NCI-H526 (cell line): Measurements from ENCODE around the gene SAP130.

Experiments
- DNase-seq, 2 experiments: peaks; one replicate each; lab custom pipeline; 2025; lab: John Stamatoyannopoulos, UW

SAP130 gene

DNA sequence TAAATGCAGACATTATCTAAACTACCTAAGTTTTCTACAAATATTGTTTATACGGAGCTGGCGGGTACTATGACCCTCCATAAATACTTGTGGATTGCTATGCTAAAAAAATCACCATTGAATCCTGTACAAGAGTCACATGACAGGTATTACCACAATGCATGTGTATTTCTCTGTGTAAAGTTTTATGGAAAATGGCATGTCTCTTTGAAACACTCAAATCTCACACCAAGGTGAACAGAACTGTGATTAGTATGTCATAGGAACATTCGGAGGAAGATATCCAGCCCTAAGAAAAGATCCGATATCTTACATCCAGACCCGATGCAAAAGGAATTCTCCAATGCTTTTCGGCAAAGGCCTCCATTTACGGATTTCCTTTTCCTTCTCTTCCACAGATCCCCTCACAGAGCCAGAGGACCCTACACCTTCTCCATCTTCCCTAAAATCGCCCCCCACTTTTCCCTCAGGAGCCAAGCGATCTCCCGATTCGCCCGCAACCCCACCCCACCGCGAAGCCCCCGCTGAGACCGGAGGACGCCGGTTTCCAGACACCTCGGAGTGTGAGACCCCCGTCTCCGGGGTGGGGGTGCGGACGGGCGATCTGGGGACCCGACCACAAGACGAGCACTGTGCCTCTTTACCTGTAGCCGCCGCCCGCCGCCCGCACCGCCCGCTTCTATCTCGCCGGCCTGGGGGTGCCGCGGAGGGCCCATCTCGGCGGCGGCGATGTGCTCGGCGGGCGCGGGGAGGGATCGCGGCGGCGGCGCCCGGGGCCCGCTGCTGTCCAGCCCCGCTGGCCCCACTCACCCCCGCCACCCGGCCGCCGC lies 1.2 kb downstream of the SAP130 start:
- DNase-seq, result no peak

DNA sequence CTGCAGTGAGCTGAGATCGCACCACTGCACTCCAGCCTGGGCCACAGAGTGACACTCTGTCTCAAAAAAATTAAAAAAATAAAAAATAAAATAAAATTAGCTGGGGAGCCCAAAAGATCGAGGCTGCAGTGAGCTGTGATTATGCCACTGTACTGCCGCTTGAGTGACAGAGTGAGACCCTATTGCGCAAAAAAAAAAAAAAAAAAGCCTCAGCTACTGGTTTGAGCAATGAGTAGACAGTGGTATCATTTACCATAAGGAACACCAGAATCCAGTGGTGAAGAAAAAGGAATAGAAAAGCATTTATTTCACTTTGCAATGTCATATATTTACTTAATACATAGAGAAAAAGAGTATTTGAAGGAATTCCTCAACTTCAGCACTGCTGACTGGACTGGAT lies 3.0 kb downstream of the SAP130 start:
- DNase-seq, result no peak

DNA sequence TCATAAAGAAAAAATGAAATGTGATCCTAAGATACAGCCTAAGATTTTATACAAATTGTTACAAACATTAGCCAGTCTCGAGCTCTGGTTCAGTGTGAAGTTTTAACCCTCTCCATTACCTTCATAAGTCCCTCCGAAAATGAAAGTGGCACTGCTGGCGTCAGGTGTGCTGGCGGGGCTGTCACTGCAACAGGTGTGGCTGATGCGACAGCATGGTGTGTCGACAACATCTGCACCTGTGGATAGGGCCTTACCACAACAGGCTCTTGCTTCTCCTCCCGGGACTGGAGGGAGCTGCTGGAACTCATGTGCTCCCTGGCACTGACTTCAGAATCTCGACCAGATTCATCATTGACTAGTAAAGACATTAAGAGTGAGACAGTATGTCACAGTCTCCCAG lies 10.3 kb downstream of the SAP130 start:
- no peak for DNase-seq

DNA sequence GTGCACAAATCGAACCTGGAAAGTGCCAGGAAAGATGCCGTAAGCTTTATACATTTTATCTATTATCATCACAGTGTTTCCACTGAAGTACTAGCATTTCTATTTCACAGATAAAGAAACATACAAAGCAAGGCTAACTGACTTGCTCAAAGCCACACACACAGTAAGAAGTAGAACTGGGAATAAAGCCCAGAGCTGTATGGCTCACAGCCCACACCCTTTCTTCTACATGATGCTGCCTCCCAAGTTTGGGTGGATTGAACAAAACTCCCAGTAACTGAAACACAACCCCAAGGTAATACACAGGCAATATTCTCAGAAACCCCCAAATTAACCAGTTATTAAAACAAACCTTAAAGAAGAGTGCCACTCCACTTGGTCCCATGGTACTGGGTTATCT lies 11.2 kb downstream of the SAP130 start:
- no peak for DNase-seq

DNA sequence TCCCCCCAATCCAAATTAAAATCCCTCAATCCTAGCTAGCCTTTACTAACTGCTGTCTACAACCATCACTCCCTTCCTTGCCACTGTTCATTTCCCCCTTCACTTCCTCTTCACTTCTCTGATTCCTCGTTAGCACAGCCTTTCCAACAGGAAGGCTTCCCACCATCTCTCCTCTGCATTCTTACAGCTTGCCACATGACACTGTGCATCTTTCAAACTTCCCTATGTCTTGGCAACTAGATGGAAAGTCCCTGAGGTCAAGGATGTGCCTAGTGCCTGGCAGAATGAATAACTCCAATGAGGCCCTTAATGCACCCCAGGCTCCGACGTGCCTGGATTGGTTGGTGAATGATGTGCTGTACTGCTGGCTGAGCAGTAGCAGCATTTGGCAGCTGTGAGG lies 15.2 kb downstream of the SAP130 start:
- DNase-seq, result no peak

DNA sequence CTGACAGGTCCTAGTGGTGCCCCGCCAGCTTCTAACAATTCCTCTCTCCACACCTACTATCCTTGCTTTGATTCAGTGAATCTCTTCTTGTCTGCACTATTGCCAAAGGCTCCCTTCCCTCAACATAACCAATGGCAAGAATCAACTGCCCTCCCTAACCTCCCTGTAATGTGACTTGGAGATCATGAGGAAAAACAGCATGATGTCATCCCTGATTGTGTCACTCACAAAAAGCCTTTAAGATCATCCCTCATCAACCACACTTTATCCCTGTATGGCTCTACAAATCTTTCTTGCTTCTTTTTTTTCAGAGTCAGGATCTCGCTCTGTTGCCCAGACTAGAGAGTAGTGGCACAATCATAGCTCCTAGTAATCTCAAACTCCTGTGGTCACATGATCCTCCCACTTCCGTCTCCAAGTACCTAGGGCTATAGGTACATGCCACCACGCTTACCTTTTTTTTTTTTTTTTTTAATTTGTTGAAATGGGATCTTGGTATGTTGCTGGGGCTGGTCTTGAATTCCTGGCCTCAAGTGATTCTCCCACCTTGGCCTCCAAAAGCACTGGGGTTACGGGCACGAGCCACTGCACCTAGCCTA lies 19.7 kb downstream of the SAP130 start:
- no peak for DNase-seq

DNA sequence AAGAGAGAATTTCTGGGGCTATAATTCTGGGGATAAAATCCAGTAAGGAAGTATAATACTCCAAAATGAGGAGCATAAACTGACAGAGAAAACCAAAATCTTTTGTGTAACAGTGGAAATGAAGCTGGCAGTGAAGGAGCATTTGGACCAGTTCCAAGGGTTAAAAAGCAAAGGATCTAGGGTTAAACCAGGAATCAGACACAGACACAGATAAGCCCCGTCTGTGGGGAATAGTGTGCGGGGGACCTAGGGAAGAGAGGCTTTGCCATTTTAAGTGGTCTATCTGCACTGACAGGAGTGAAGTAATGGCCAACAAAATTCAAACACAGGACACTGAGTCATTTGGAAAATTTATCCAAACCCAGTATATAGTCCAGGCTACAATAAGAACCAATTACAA lies 23.4 kb downstream of the SAP130 start:
- DNase-seq, result no peak

DNA sequence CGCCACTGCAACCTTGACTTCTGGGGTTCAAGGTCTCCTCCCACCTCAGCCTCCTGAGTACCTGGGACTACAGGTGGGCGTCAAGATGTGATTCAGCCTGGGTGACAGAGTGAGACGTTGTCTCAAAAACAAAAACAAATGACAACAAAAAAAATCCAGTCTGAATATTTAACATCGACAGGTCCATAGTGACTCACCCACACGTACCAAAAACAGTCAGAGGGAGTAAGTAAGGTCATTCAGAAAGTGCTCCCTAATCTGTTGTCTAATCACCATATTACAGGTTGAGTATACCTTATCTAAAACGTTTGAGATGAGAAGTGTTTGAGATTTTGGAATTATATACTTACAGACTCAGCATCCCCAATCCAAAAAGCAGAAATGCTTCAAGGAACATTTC lies 24.4 kb downstream of the SAP130 start:
- DNase-seq, result no peak

DNA sequence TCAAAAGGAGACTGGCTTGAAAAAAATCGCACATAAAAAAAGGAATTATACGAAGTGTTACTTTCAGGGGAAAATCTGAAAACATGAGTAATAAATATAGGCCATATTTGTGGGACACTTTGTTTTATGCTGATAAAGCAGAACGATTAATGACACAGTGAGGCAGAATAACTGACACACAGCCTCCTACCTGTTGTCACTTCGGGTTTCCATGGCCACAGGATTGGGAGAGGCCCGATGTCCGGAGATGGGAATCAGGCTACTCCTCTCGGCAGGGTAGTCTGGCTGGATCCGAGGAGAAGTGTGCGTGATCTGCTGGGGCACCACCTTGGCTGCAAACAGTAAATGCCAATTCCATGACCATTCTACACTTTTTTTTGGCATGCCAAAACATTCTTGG lies 31.7 kb downstream of the SAP130 start:
- DNase-seq, result no peak

DNA sequence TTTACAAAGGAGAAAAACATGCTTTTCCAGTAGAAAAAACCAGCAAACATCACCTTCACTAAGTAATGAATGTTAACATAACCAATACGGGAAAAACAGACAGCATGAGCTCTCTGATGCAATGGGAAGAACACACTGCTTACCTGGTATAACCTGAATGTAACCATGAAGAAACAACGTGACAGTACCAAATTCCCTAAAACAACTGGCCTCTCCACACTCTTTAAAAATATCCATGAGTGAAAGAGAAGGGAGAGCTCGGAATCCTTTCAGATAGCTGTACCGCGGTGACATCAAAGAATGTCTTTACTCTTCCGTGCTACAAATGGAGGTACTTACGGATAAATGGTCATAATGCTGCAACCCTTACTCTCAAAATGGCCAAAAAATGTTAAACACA lies 32.1 kb downstream of the SAP130 start:
- DNase-seq, result no peak

DNA sequence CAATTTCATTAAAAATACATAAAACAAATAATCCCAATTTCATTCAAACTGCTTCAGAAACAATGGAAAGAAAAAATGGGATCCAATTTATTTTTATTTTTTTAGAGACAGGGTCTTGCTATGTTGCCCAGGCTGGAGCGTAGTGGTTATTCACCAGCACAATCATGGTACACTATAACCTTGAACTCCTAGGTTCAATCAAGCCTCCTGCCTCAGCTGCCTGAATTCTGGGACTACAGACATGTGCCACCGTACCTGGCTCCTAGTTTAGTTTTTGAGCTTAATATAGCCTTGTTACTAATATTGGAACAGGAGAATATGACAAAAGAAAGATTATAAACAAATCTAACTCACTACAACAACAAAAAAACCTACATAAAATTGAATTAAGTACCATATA lies 34.2 kb downstream of the SAP130 start:
- no peak for DNase-seq

DNA sequence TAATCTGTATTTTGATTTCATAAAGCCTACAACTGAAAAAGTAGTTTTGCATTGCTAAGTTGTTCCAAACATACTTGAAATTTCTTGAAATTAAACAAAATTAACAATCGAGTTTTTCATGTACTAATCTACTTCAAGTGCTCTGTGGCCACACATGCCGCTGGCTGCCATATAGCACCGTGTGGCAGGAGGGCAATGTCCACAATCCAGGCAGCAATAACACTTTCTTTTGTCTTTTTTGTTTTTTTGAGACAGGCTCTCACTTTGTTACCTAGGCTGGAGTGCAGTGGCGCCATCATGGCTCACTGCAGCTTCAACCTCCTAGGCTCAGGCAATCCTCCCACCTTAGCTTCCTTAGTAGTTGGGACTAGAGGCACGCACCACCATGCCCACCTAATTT lies 36.1 kb downstream of the SAP130 start:
- no peak for DNase-seq

DNA sequence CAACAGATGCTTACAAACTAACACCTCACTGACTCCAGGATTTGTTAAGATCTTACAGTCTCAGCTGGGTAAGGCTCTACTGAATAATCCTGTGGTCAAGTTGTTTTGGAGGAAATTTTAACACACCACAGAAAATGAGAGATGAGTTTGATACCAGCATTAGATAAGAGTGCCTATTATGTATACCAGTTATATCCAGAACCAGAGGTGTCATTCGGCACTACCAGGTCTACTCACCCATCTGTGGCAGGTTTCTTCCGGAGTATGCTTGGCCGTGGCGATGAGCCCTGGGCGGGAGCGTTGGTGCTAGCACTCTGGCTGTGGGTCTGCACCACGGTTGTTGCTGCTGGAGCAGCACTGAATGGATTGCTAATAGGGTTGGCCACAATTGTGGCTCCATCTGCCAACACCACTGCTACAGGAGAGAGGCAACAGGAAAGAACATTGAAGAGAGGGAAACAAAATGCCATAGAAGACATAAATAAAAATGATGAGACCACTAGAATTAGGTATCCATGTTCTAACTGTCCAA lies 41.2 kb downstream of the SAP130 start:
- DNase-seq, result no peak

DNA sequence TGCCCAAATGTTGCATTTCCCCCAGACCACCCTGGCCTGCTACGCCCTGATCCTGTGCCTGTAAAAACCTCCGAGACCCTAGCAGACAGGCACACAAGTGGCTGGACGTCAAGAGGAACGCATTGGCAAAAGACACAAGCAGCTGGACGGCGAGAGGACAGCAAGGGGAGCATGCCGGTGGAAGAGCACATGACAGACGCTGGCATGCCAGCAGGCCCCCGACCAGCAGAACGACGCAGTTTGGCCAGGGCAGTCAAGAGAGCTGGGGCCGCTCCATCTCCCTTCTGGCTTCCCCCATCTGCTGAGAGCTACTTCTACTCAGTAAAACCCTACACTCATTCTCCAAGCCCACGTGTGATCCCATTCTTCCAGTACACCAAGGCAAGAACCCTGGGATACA lies 42.1 kb downstream of the SAP130 start:
- no peak for DNase-seq

DNA sequence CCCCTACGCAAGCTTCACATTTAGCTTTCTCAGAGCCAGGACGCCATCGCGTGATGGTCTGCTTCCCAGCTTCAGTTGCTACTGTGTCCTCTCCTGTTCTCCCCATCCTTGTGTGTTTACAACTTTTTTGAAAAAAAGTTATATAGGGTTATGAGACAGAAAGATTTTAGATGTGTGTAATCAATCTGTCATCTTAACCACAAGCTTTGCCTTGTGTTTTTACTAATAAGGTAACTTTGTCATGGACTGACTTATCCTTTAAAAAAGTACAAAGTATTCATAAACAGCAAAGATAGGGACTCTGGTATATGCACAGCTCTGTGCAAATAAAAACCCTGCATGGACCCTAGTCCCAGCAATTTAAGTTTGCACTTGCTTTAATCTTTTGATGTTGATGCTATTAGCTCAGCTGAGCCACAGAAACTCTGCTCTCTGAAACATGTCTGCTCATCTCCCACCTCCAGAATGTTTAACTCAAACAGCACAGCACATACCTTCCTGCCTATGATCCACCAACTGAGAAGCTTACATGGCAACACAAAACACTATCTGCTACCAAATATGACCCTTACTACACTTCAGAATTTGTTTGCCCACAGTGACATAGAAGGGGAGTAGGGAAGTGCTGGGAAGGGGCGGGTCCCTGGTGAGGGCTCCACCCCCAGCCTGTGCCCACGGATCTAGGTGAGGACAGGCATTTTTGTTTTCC lies 42.7 kb downstream of the SAP130 start:
- DNase-seq, result no peak

DNA sequence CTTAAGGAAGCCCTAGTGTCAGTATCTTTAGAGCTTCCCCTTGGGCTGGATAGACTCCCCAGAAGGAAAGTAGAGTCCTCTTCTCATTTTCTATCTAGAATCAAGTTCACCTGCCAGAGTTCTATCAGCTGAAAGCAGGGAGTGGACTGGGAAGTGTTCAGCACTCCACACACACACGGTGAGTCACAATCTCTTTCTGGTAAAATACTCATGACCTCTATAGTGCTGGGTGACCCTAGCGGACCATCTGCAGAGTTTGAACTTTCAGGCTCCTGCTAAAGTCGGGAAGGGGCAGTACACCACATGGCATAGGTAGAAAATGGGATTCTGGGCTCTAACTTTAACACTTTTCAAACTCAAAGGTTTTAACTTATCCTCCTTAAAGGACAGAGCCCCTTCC lies 43.3 kb downstream of the SAP130 start:
- no peak for DNase-seq

DNA sequence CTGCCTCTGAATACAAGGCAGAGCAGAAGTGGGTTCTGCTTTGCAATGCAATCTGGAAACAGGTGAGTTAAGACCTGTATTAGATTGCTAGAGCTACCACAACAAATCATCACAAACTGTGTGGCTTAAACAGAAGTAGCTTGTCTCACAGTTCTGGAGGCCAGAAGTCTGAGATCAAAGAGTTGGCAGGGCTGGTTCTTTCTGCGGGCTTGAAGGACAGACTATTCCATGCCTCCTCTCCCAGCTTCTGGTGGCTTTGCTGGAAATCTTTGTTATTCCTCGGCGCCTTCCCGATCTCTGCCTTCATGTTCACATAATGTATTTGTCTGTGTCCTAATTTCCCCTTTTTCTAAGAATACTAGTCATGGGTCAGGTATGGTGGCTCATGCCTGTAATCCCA lies 58.4 kb downstream of the SAP130 start:
- no peak for DNase-seq

DNA sequence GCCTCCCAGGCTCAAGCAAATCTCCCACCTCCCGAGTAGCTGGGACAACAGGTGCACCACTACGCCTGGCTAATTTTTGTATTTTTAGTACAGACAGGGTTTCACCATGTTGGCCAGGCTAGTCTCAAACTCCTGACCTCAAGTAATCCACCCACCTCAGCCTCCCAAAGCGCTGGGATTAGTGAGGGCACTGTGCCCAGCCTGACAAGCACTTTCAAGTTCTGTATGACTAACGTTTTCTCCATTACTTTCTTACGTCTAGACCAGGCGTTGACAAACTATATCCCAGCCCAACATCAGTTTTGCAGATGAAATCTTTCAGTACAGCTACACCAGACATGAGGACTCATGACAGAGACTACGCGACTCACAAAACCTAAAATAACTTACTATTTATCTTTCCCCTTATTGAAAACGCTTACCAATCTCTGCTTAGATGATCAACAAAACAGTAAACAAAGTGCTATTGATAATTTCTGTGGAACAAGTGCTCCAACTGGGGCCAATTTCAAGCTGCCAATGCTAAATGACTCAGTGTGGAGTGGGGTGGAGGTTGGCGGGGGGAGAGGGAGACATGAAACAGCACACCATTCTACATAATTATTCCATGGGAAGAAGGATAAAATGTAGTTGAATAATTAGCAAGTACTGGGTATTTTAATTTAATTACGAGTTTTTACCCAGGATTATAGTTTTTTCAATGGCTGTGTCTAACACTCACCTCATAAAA lies 59.1 kb downstream of the SAP130 start:
- DNase-seq, result no peak

DNA sequence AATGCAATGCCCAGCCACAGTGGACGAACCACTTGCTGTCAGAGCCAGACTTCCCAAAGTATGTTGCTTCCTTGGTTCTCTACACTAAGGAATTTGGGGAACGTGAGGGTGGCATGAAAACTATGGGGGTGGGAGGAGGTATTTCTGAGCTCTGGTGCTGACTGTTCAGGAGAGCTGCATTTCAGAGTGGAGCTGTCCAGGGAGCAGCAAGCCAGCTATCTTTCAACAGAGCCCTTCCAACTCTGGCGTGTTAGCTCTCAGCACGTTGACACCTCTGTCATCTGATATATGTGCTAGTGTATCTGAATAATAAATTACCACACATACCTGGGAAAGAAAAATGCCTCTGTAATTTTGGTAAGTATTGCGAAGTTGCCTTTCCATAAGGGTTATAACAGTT lies 66.1 kb downstream of the SAP130 start:
- no peak for DNase-seq

DNA sequence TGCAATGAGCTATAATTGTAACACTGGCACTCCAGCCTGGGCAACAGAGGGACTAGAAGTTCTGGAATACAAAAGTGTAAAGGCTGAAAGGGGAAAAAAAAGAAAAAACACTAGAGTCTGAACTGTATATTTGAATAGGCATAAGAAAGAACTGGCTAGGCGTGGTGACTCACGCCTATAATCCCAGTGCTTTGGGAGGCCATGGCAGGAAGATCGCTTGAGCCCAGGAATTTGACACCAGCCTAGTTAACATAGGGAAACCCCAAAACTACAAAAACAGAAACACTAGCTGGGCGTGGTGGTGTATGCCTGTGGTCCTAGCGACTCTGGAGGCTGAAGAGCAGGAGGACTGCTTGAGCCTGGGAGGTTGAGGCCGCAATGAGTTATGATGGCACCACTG lies 70.6 kb downstream of the SAP130 start:
- no peak for DNase-seq

DNA sequence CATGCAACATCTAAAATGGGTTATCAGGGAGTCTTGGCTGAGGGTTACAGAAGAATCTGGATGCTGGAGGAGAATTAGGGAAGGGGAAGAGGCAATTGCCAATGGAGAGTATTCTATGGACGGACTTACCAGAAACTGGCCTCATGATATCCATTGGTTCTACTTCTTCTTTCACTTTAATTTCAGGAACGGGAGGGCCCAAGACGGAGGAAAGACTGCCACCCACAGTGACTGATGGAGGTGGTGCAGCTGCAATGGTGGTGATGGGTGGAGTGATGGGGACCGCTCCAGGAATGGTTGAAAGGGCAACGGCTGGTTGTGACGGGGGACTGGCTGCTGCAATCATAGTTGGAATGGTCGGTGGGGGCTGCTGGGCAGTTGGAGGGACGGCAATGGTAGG lies 73.0 kb downstream of the SAP130 start:
- DNase-seq, result no peak

DNA sequence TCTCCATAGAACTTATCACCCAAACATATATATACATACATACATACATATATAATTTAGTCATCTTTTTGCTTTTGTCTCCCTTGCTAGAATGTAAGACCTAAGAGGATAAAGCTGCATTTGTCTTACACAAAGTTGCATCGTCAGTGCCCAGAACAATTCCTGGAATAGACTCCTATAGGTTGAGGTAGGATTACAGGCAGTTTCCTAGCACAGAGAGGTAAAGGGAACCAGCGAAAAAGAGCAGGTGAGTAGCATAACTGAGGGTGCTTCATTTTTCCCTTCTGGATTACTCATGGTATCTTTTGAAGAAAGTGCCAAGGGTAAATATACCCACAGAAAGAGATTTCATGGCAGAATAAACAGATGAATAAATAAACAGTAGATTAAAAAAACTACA lies 74.0 kb downstream of the SAP130 start:
- DNase-seq, result no peak
